Measurements from ENCODE around the gene TMEM132D.

The TMEM132D gene

DNA sequence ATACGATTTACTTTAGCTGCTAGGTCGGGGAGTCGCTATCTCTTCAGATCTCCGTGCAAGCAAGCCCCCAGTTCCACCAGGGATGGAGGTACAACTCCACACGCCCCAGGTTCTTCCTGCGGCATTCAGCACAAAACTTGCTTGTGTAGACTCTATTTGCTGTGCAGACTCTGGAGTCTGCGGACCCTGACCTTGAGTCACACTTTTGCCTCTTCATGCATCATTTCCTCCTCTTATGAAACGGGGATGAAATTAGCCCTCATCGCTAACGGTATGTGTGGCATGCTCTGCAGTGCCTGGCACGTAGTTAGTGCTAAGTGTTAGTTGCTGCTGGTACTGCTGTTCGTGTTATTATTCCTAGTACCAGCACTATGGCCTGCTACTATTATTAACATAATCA lies 84.4 kb downstream of the TMEM132D start:
- H3K4me3 ChIP-seq (ENCODE audit: low read length) = no peak overlapping the region
- H3K4me1 ChIP-seq (ENCODE audit: insufficient read depth, low read length) = no peaks in the 10 kb centered on the region
- no peaks in the 10 kb centered on the region for H3K36me3 ChIP-seq (ENCODE audit: insufficient read depth, low read depth, low read length)
- no peak overlapping the region for H3K27ac ChIP-seq (ENCODE audit: low read length)
- no peaks in the 10 kb centered on the region; the same call in 1 of the 2 replicates for H3K9me3 ChIP-seq (ENCODE audit: insufficient read depth, low read depth, low read length)
- no peak overlapping the region for H3K9ac ChIP-seq (ENCODE audit: low read depth, low read length)
- H3K27me3 ChIP-seq (ENCODE audit: insufficient read depth, low read length) = no peaks in the 10 kb centered on the region

DNA sequence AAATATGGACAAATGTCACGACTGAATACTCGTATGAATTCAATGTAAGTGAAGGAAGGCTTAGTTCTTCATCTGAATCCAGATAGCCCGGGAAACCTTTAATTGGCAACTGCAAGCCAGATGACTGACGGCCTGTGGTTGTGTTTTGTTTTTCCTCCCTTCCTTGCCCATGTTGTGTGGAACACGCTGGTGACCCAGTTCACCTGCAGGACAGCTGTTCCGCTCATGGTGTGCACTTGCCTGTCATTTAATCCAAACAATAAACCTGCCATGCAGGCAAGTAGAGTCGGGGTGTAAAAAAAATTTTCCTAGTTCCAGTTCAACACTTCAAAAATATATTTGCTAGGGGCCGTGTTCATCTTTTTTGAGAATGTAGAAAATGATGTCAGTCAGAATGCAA lies 88.0 kb downstream of the TMEM132D start:
- Histone ChIP-seq H3K27ac (ENCODE audit: low read length) (no peak overlapping the region), H3K36me3 (ENCODE audit: insufficient read depth, low read depth, low read length) (no peaks in the 10 kb centered on the region), H3K4me3 (ENCODE audit: low read length) (no peak overlapping the region), H3K27me3 (ENCODE audit: insufficient read depth, low read length) (no peaks in the 10 kb centered on the region), H3K4me1 (ENCODE audit: insufficient read depth, low read length) (no peaks in the 10 kb centered on the region; the same call in 1 of the 2 replicates), H3K9ac (ENCODE audit: low read depth, low read length) (no peak overlapping the region), H3K9me3 (ENCODE audit: insufficient read depth, low read depth, low read length) (no peaks in the 10 kb centered on the region)

DNA sequence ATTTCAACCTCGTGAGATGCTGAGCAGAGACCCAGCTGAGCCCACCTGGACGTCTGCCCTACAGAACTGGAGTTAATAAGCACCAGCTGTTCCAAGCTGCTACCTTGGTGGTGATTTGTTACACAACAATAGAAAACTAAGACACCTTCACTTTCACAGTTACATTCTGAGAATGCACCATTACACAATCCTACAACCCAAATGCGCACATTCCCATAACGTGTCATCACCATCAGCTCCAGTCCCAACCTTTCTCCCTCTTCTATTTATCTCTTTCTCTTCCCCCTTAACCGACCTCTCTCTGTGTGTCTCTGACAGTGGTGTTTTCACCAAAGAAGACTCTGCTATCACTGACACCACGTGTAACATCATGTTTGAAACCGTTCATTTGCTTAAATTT lies 91.9 kb downstream of the TMEM132D start:
- no peak overlapping the region for H3K4me3 ChIP-seq (ENCODE audit: low read length)
- H3K9me3 ChIP-seq (ENCODE audit: insufficient read depth, low read depth, low read length) = no peaks in the 10 kb centered on the region
- no peaks in the 10 kb centered on the region for H3K36me3 ChIP-seq (ENCODE audit: insufficient read depth, low read depth, low read length)
- no peak overlapping the region for H3K27ac ChIP-seq (ENCODE audit: low read length)
- no peak overlapping the region for H3K9ac ChIP-seq (ENCODE audit: low read depth, low read length)
- H3K27me3 ChIP-seq (ENCODE audit: insufficient read depth, low read length) = no peaks in the 10 kb centered on the region
- H3K4me1 ChIP-seq (ENCODE audit: insufficient read depth, low read length) = no peaks in the 10 kb centered on the region; the same call in 1 of the 2 replicates

DNA sequence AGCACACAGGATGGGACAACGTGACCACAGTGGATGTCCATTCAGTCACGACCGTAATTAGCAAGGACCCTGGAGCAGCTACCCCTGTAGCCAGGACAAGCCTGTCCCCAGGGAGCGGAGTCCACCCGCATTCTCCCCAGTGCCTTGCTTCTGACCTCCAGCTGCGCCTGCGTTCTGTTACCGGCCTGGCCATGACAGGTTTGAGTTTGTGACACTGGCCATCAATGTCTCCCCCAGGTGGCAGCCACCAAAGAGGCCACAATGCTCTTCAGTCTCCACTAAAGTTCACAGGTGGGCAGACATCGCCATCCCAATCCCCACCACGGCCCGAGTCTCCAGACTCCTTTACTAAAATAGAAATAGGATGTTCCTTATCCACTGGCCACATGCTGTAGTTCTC lies 96.7 kb downstream of the TMEM132D start:
- Histone ChIP-seq H3K36me3 (ENCODE audit: insufficient read depth, low read depth, low read length) (no peaks in the 10 kb centered on the region), H3K27me3 (ENCODE audit: insufficient read depth, low read length) (no peaks in the 10 kb centered on the region), H3K4me1 (ENCODE audit: insufficient read depth, low read length) (no peaks in the 10 kb centered on the region; the same call in 1 of the 2 replicates), H3K9me3 (ENCODE audit: insufficient read depth, low read depth, low read length) (no peaks in the 10 kb centered on the region), H3K4me3 (ENCODE audit: low read length) (no peak overlapping the region), H3K9ac (ENCODE audit: low read depth, low read length) (no peak overlapping the region), H3K27ac (ENCODE audit: low read length) (no peak overlapping the region)

DNA sequence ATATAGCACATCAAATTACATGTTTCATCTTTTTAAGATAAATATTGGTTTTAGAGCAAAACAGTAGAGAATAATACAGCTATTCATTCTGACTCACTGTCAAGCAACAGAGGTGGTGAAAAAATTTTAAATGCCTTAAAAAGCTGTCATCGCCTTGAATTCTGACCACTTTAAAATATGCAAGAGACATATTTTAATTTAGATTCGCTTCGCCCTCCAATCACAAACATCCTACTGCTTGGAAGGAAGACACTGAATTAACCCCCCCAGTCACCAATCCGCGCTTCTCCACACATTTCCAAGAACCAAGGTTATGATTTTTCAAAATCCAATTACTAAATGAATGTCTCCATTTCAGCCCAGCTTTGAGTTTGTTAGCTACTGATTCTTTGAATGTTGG lies 112.4 kb downstream of the TMEM132D start:
- Histone ChIP-seq H3K9ac (ENCODE audit: low read depth, low read length) (no peak overlapping the region), H3K9me3 (ENCODE audit: insufficient read depth, low read depth, low read length) (no peaks in the 10 kb centered on the region; the same call in 1 of the 2 replicates), H3K4me3 (ENCODE audit: low read length) (no peak overlapping the region), H3K36me3 (ENCODE audit: insufficient read depth, low read depth, low read length) (no peaks in the 10 kb centered on the region), H3K27me3 (ENCODE audit: insufficient read depth, low read length) (no peaks in the 10 kb centered on the region), H3K27ac (ENCODE audit: low read length) (no peak overlapping the region), H3K4me1 (ENCODE audit: insufficient read depth, low read length) (peaks cover 16% of the 10 kb centered on the region; the same call in 1 of the 2 replicates)

DNA sequence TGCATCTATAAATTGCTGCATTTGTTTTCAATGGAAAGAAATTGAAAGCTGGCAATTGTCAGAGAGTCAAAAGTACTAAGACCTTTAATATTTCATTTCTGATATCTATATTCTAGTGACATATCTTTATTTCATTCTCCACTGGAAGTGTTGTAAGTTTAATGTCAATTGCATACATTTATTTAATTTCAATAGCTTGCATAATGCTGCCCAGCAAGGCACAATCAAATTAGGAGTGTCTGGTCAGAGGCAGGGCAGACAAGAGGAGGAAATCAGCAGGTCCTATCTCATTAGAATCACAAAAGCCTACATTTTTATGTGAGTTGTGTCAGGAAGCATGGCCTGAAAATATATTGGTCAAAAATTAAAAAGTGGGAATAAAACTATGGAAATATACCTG lies 112.9 kb downstream of the TMEM132D start:
- Histone ChIP-seq H3K4me1 (ENCODE audit: insufficient read depth, low read length) (peaks cover 16% of the 10 kb centered on the region; the same call in 1 of the 2 replicates), H3K9ac (ENCODE audit: low read depth, low read length) (no peak overlapping the region), H3K27ac (ENCODE audit: low read length) (no peak overlapping the region), H3K27me3 (ENCODE audit: insufficient read depth, low read length) (no peaks in the 10 kb centered on the region), H3K36me3 (ENCODE audit: insufficient read depth, low read depth, low read length) (no peaks in the 10 kb centered on the region), H3K9me3 (ENCODE audit: insufficient read depth, low read depth, low read length) (no peaks in the 10 kb centered on the region; the same call in 1 of the 2 replicates), H3K4me3 (ENCODE audit: low read length) (no peak overlapping the region)

DNA sequence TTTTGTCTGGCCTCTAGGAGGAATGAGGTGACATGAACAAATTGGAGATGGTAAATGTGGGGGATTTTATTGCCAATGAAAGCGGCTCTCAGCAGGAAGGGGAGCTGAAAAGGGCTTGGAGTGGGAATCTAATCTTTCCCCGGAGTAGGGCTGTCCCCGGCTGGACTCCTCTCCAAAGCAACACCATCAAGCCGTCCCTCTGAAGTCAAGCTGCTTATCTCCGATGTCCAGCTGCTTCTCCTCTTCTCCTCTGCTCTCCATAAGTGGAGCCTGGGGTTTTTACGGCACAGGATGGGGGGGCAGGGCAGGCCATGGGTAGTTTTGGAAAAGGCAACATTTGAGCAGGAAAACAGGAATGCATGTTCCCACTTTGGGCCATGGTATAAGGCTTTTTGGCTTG lies 113.5 kb downstream of the TMEM132D start:
- Histone ChIP-seq H3K9me3 (ENCODE audit: insufficient read depth, low read depth, low read length) (no peaks in the 10 kb centered on the region; the same call in 1 of the 2 replicates), H3K4me1 (ENCODE audit: insufficient read depth, low read length) (peaks cover 16% of the 10 kb centered on the region; the same call in 1 of the 2 replicates), H3K27ac (ENCODE audit: low read length) (no peak overlapping the region), H3K4me3 (ENCODE audit: low read length) (no peak overlapping the region), H3K36me3 (ENCODE audit: insufficient read depth, low read depth, low read length) (no peaks in the 10 kb centered on the region), H3K27me3 (ENCODE audit: insufficient read depth, low read length) (no peaks in the 10 kb centered on the region), H3K9ac (ENCODE audit: low read depth, low read length) (no peak overlapping the region)

DNA sequence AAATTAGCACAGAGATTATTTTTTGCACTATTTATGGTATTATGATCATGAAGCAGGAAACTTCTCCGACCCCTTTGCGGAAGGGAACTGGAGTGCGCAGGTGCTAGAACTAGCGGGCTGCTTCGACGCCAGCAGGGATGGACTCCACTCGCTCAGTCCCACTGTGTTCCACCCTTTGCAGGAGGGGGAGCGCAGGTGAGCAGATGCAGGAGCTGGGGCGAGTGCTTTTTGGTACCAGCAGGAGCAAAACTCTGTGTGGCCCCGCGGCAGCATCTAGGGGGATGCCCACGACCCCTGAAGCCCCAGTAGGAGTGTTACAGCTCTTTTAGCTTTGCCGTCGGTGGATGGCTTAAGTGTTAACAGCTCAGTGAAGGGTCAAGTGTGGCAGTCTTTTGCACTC lies 113.9 kb downstream of the TMEM132D start:
- Histone ChIP-seq H3K36me3 (ENCODE audit: insufficient read depth, low read depth, low read length) (no peaks in the 10 kb centered on the region), H3K27me3 (ENCODE audit: insufficient read depth, low read length) (no peaks in the 10 kb centered on the region), H3K27ac (ENCODE audit: low read length) (no peak overlapping the region), H3K9ac (ENCODE audit: low read depth, low read length) (no peak overlapping the region), H3K4me3 (ENCODE audit: low read length) (no peak overlapping the region), H3K9me3 (ENCODE audit: insufficient read depth, low read depth, low read length) (no peaks in the 10 kb centered on the region; the same call in 1 of the 2 replicates), H3K4me1 (ENCODE audit: insufficient read depth, low read length) (peaks cover 17% of the 10 kb centered on the region; the same call in 1 of the 2 replicates)

DNA sequence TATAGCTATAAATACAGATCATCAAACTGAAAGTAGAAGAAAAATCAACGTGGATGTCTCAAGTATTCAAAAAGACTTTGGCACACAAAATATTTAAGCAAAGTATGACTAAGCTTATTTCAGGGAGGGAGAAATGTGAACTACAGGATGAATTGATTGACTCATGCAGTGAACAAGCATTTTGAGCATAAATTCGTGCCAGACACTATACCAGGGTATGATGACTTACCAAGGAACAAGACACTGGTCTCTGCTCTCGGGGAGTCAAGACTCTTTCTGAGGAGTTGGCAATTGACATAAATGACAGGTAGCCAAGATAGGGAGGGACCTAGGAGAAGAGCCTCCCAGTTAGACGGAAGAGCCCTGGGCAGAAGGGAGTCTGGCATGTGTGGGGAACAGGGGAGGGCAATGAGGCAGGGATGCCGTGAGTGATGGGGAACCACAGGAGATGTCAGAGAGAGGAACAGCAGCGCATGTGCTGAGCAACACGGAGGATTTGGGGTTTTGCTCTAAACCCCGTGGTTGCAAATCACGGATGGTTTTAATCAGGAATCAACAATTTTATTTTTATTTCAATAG lies 115.2 kb downstream of the TMEM132D start:
- Histone ChIP-seq H3K27ac (ENCODE audit: low read length) (no peak overlapping the region), H3K36me3 (ENCODE audit: insufficient read depth, low read depth, low read length) (no peaks in the 10 kb centered on the region), H3K4me1 (ENCODE audit: insufficient read depth, low read length) (peaks cover 19% of the 10 kb centered on the region; the same call in 1 of the 2 replicates), H3K27me3 (ENCODE audit: insufficient read depth, low read length) (no peaks in the 10 kb centered on the region), H3K9ac (ENCODE audit: low read depth, low read length) (no peak overlapping the region), H3K9me3 (ENCODE audit: insufficient read depth, low read depth, low read length) (no peaks in the 10 kb centered on the region; the same call in 1 of the 2 replicates), H3K4me3 (ENCODE audit: low read length) (no peak overlapping the region)

DNA sequence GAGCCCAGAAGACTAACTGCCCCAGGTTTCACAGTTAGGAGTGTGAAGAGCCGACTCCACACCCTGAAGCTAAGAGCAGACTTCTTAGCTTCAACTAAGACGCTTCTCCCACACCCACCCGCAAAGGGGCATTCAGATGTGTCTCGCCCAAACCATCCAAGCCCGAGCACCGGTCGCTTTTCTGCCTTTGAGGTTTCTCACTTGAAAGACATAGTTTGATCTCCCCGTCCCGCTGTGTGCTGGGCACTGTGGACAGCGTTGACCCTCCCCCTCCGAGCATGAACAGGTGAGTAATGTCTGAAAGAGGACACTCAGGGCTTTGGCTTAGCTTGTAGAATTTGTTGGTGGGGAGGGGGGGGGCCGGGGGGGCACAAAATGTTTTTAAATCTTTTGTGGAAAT lies 123.8 kb downstream of the TMEM132D start:
- Histone ChIP-seq H3K4me1 (ENCODE audit: insufficient read depth, low read length) (peaks cover 7% of the 10 kb centered on the region), H3K27ac (ENCODE audit: low read length) (no peak overlapping the region), H3K36me3 (ENCODE audit: insufficient read depth, low read depth, low read length) (no peaks in the 10 kb centered on the region), H3K4me3 (ENCODE audit: low read length) (no peak overlapping the region), H3K9ac (ENCODE audit: low read depth, low read length) (no peak overlapping the region), H3K9me3 (ENCODE audit: insufficient read depth, low read depth, low read length) (no peaks in the 10 kb centered on the region; the same call in 1 of the 2 replicates), H3K27me3 (ENCODE audit: insufficient read depth, low read length) (no peaks in the 10 kb centered on the region)

DNA sequence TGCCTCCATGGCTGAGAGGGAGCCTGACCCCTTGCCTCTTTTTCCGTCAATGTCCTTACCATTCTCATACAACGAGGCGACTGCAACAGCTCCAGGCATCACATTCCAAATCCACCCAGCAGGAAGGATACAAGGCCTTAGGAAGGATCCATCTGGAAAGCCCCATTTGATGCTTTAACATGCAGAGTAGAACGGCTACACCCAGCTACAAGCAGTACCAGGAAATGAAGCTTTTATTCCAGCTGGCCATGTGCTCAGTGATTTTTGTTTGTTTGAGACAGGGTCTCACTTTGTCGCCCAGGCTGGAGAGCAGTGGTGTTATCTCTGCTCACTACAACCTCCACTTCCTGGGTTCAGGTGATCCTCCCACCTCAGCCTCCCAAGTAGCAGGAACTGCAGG lies 124.8 kb downstream of the TMEM132D start:
- Histone ChIP-seq H3K36me3 (ENCODE audit: insufficient read depth, low read depth, low read length) (no peaks in the 10 kb centered on the region), H3K9ac (ENCODE audit: low read depth, low read length) (no peak overlapping the region), H3K27me3 (ENCODE audit: insufficient read depth, low read length) (no peaks in the 10 kb centered on the region), H3K4me3 (ENCODE audit: low read length) (no peak overlapping the region), H3K4me1 (ENCODE audit: insufficient read depth, low read length) (peaks cover 4% of the 10 kb centered on the region; the same call in 1 of the 2 replicates), H3K9me3 (ENCODE audit: insufficient read depth, low read depth, low read length) (no peaks in the 10 kb centered on the region; the same call in 1 of the 2 replicates), H3K27ac (ENCODE audit: low read length) (no peak overlapping the region)

DNA sequence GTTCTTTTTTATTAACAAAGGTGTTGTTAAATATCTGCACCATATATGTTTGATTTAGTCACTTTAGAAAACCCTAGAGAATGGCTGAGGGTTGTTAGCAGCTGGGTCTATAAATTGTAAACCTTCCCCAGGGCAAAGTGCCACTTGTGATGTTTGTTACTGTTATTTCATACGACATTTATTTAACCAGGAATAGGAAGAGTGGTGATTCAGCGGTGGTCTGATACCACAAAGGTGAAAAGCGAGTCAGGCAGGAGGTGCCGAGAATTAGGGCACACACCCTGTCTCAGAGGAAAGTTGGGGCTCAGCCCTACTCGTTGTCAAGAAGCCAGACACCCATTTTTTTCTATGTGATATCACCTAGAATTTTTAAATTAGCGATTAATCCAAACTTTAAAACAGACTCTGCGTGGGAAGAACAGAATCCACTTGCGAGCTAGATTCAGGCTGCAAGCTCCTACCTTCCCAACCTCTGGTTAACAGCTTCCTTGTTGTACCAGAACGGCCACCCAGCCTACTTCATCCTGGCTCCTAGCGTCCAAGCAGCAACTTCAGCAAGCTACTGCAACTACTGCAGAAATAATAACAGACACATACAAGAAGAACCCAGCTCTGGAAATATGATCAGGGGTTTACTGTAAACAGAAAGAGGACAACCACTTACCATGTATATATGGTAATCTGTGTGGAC lies 126.7 kb downstream of the TMEM132D start:
- Histone ChIP-seq H3K27me3 (ENCODE audit: insufficient read depth, low read length) (no peaks in the 10 kb centered on the region), H3K9ac (ENCODE audit: low read depth, low read length) (no peak overlapping the region), H3K9me3 (ENCODE audit: insufficient read depth, low read depth, low read length) (no peaks in the 10 kb centered on the region; the same call in 1 of the 2 replicates), H3K4me3 (ENCODE audit: low read length) (no peak overlapping the region), H3K36me3 (ENCODE audit: insufficient read depth, low read depth, low read length) (no peaks in the 10 kb centered on the region), H3K4me1 (ENCODE audit: insufficient read depth, low read length) (peaks cover 15% of the 10 kb centered on the region), H3K27ac (ENCODE audit: low read length) (no peak overlapping the region)
